ENCODE measurements around the gene PLD4. TPM values are rescaled to one million over a fixed set of nuclear protein-coding genes. Genes with fewer than 3 reads are reported as not detected.
"Not testable (repeated sequence)": the region's sequence is repeated elsewhere in the genome, so short reads cannot be mapped to it uniquely, and the experiment has no call there.

PLD4 gene
- total RNA-seq, 2 donors from 2014 or later, result 2.2 TPM; not detected in 1

DNA sequence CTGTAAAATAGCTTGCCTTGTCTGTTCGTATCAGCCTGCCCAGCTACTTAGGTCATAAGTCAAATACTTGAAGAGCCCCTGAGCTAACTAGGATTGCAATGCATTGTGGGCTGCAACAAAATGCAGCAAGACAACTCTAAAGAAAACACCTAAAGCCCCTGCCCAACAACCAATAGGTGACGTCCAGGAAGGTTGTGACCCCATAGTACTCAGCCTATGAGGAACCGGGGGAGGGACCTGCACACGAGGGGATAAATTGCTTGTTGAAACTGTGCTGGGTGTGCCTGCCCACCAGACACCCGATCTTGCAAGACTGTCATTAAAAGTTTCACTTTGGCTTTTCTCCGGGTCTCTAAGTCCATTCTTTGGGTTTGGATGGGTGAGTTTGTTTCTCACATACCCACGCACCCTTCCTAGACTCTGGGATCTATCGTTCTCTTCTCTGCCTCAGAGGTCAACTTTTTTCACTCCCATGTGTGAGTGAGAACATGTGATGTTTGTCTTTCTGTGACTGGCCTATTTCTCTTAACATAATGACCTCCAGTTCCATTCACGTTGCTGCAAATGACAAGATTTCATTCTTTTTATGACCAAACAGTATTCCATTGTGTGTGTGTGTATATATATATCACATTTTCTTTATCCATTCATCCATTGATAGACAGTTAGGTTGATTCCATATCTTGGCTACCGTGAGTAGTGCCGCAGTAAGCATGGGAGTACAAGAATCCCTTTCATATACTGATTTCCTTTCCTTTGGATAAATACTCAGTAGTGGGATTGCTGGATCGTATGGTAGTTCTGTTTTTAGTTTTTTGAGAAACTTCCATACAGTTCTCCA lies 5.3 kb upstream of the PLD4 start:
- DNase-seq; intact Hi-C loops (cut with DNase I, micrococcal nuclease); ATAC-seq: not testable (repeated sequence)

DNA sequence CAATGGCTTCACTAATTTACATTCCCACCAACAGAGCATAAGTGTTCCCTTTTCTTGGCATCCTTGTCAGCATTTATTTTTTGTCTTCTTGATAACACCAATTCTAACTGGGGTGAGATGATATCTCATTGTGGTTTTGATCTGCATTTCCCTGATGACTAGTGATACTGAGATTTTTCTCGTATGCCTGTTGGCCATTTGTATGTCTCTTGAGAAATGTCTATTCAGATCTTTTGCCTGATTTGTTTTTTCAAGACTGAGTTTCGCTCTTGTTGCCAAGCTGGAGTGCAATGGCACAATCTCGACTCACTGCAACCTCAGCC lies 4.7 kb upstream of the PLD4 start:
- no peak for DNase-seq
- intact Hi-C loops (cut with DNase I, micrococcal nuclease), result no loop called here
- no peak for ATAC-seq

DNA sequence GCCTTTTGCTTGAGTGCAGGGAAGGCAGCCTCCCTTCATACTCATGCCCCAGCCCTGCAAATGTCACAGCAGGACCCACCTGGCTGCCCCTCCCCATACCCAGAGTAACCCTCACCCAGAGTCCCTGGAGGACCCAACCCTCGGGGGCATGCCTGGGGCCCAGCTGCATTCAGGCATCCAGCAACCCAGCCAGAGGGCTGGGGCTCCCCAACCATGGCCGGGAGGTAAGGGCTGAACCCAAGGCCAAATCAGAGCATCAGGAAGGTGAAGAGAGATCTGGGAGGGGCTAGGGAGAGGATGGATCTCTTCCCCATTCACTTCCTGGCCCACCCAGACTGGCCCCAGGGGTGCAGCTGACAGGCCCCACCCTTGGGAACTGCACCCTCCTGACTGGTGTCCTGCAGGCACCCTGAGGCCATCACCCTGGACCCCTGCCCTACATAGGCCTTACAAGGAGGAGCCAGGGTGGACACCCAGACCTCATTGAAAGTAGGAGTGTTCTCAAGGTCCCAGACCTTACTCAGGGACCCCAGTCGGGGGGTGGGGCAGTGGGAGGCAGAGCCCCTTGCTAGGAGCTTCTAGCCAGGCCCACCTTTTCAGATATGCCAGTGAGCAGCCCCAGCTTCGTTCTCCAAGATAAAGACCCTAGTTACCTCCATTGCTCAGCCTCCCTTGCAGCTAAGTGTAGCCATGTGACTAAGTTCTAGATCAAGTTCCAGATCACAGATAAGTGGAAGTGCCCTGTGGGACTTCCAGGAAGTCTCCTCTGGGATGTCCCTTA lies 849 bp upstream of the PLD4 start:
- DNase-seq, result no peak
- no peak for ATAC-seq
- intact Hi-C loops (cut with DNase I, micrococcal nuclease), result no loop called here

DNA sequence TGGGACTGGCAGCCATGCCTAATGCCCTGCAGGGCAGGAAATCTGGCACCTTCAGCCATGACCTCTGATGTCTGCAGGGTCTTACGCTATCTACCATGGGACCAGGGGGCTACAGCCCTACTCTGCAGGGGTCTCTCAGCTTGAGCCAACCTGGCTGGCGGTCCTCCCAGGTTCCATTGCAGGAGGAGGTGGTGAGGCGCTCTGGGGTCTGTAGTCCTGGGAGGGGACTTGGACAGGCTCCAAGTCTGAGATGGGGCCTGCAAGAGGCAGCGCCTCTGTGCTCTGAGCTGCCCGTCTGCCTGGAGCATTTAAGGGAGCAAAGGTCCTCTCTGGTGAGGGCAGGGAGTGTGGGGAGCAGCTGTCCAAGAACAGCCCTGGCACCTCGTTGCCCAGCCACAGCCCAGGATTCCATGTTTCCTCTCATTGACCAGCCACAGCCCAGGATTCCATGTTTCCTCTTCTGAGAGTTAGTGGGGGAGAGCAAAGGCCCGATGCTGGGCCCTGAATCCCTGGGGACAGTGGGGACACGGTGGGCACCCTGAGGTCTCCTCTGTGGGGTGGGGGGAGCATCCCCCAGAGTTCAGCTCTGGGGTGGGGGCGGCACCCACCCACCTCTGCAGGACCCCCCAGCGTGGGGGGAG lies 655 bp downstream of the PLD4 start:
- intact Hi-C loops (cut with DNase I, micrococcal nuclease), result no loop called here
- no peak for DNase-seq
- no peak for ATAC-seq

DNA sequence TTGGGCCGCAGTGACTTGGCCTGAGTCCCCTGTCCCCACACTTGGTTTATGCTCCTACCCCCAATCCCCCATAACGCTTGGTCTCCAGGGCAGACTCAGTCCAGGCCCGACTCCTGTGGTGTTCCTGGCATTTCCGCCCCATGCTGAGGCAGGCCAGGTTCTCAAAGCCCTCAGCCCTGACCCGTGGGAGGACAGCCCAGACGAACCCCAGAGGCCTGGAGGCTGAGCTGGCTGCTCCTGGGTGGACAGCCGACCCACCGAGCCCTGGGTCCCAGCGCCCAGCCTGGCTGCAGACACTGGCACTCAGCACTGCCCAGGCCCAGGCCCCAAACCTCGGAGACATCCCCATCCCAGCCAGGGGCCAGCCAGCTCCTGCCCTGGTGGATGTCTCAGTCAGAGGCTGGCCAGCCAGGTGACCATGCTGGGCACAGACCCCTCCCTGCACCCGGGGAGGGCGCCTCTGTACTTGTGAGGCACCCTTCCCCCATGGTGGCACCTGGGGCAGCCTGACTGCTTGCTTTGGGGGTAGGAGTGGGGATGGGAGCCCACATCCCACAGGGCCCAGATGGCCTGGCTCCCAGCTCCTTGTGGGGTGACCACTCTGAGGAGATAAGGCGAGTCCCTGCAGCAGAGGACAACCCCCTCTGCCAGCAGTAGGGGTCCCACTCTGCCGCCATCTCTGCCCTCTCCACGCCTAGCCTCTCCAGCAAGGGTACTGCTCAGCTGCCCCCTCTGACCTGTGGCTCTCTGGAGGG lies 1.4 kb downstream of the PLD4 start:
- intact Hi-C loops (cut with DNase I, micrococcal nuclease), result no loop called here
- DNase-seq (no peak), ATAC-seq (no peak)

DNA sequence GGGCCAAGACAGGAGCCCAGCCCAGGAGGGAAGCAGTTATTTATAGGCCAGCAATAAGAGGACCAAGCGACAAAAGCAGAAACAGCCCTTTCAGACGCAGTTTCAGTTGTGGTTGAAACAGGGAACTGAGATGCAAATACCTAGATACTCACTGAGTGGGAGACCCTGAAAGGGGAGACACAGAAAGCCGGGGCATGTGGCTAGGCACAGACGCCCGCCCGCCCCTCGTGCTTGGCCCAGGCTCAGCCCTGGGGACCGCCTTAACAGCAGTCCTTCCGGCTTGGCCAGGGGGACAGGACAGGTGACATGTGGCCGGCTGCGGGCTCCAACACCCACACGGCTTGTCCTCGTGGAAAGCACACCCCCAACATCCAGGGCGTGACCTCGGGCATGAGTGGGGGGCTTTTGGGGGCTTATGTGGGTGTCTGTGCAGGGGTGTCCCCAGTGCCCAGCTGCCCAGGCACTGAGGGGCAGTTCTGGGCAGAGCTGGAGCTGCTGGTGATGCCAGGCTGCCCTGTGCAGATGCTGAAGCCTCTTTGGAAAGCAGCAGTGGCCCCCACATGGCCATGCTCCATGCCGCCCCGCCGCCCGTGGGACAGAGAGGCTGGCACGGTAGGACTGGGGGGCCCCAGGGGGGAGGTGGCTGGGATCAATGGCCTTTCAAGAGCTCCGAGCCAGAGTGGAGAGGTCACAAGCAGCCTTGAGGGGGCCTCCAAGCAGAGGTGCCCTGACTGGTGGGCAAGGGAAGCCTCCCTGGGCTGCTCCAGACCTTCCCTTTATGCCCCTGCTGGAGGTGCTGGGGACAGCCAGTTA lies 2.1 kb downstream of the PLD4 start:
- ATAC-seq (peak; percentile 11), DNase-seq (peak in 1 of 2 donors; percentile 28)

DNA sequence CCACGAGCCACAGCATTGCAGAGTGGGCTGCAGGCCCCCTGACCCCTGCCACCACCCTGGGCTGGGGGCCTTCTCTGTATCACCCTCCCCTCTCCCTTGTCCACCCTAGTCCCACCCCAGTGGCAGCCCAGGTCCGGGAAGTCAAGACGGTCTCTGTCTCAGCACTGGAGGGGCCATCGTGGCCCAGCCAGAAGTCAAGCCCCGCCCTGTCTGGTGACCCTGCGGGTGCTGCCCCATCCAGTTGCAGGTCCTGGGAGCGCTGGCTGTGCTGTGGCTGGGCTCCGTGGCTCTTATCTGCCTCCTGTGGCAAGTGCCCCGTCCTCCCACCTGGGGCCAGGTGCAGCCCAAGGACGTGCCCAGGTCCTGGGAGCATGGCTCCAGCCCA lies 2.7 kb downstream of the PLD4 start:
- ATAC-seq (no peak), DNase-seq (no peak)
- intact Hi-C loops (cut with DNase I, micrococcal nuclease), result no loop called here

More for the DNA sequence above, 2.1 kb downstream of the PLD4 start:
- intact Hi-C loops (cut with DNase I, micrococcal nuclease), result no loop called here

DNA sequence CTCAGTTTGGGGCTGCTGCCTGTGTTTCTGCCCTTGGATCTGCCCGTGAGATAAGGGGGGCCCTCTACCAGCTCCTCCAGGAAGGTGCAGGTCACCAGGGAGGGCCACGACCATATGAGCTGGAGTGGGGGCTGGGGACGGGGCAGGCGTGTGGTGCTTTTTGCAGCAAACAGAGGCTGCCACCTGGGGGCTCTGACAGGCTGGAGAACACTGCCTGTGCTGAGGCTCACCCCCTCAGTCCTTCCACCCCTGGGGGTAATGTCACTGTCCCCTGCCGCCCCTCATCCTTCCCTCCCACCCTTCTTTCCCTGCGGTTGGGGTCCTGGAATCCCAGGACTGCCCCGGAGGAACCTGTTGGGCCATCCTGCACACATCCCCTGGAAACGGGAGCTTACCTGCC lies 3.2 kb downstream of the PLD4 start:
- DNase-seq (no peak), ATAC-seq (no peak)
- intact Hi-C loops (cut with DNase I, micrococcal nuclease), result no loop called here

DNA sequence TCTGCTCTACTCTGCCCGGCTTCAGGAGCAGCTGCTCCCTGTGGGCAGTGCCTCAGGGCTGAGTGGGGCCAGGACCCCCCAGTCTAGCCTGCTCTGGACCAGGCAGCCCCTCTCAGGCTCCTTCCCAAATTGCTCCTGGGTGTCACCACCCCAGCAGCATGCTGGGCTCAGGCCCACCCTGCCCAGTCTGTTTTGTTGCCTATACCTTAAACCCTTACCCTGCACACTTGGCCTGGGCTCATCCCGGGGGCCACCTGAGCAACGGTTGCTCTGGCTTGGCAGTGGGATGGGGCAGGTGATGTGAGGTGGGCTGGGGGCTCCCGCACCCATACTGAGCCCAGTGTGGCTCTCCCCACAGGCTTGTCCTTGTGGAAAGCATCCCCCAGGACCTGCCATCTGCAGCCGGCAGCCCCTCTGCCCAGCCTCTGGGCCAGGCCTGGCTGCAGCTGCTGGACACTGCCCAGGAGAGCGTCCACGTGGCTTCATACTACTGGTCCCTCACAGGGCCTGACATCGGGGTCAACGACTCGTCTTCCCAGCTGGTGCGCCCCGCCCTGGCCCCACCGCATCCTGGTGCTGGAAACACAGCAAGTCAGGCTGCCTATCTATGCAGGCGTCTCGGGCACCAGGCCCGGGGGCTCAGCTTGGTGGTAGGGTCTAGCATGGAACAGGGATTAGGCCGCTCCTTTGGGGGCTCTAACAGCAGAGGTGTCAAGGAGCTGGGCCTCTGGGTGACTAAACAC lies 3.9 kb downstream of the PLD4 start:
- intact Hi-C loops (cut with DNase I, micrococcal nuclease), result no loop called here
- ATAC-seq, result no peak
- DNase-seq, result no peak

DNA sequence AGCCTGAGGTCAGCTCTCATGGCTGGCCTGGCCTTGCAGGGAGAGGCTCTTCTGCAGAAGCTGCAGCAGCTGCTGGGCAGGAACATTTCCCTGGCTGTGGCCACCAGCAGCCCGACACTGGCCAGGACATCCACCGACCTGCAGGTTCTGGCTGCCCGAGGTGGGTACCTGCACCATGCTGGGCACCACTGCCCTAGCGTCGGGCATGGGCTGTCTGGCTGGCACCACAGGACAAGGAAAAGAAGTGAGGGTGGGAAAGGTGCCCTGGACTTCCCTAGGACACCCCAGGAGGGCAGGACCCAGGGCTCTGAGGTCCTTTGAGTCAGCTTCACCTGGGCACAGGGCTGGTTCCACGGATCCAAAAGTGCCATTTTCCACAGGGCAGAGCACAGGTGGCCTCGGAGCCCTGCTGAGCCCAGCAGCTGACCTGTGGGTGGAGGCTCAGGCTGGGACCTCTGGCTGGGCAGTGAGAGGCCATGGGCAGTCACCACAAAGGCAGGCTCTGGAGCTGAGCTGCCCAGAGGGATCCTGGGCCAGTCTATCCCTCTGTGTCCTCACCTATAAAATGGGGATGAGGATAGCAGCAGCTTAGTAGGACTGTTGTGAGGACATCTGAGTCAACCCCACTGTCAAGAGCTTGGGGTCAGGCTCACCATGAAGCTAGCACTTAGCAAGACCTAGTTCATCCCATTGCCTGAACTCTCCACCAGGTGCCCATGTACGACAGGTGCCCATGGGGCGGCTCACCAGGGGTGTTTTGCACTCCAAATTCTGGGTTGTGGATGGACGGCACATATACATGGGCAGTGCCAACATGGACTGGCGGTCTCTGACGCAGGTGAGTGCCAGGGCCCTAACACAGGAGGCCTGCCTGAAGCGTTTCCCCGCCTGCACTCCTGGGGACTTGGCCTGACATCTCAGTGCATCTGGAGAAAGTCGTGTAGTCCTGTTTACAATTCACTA lies 4.9 kb downstream of the PLD4 start:
- intact Hi-C loops (cut with DNase I, micrococcal nuclease), result no loop called here
- DNase-seq, result peak in 1 of 2 donors; percentile 20
- ATAC-seq, result no peak

DNA sequence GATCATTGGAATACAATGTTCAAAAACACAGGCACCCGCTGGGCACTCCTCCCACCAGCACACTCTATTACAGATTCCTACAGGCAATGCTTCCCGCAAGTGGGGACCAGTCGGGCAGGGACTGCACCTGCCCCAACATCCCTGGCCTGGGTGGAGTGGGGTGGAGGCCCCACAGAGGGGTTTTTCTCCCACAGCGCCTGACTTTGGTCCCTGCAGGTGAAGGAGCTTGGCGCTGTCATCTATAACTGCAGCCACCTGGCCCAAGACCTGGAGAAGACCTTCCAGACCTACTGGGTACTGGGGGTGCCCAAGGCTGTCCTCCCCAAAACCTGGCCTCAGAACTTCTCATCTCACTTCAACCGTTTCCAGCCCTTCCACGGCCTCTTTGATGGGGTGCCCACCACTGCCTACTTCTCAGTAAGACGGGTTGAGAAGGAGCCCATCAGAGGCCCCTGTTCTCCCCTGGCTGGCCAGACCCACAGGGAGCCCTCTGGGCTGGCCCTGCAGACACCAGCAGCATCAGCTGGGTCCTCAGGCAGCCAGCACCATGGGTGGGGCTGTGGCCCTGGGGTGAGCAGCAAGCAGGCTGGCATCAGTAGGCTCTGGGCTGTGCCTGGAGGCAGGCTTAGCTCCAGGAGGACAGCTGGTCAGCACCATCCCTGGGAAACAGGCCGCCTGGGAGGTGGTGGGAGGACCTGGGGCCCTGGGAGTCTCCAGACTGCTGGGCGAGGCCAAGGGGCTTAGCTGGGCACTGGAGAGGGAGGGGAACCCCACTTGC lies 6.0 kb downstream of the PLD4 start:
- peak in 1 of 2 donors; percentile 21 for DNase-seq

DNA sequence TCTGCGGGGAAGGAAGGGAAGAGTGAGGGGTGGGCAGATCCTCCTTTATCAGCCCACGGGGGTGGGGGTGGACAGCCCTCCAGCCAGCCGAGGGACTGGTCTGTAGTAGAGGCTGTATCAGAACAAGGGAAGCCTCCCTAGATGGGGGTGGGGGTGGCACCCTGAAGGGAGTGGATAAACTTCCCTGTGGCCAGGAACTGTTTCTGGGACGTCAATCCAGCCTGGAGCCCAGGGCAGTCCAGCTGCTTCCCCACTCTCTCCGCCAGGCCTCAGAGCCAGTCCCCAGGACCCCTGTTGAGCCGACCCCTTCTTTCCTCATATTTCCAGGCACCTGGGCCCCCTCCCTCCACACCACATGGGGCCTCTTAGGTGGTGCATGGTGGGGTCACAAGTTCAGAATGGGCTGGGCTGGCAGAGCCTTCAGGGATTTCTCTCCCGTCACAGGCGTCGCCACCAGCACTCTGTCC lies 6.7 kb downstream of the PLD4 start:
- DNase-seq (peak in 1 of 2 donors; percentile 18), ATAC-seq (no peak)
- intact Hi-C loops (cut with DNase I, micrococcal nuclease), result no loop called here

More for the DNA sequence above, 6.0 kb downstream of the PLD4 start:
- intact Hi-C loops (cut with DNase I, micrococcal nuclease), result no loop called here
- ATAC-seq, result no peak

DNA sequence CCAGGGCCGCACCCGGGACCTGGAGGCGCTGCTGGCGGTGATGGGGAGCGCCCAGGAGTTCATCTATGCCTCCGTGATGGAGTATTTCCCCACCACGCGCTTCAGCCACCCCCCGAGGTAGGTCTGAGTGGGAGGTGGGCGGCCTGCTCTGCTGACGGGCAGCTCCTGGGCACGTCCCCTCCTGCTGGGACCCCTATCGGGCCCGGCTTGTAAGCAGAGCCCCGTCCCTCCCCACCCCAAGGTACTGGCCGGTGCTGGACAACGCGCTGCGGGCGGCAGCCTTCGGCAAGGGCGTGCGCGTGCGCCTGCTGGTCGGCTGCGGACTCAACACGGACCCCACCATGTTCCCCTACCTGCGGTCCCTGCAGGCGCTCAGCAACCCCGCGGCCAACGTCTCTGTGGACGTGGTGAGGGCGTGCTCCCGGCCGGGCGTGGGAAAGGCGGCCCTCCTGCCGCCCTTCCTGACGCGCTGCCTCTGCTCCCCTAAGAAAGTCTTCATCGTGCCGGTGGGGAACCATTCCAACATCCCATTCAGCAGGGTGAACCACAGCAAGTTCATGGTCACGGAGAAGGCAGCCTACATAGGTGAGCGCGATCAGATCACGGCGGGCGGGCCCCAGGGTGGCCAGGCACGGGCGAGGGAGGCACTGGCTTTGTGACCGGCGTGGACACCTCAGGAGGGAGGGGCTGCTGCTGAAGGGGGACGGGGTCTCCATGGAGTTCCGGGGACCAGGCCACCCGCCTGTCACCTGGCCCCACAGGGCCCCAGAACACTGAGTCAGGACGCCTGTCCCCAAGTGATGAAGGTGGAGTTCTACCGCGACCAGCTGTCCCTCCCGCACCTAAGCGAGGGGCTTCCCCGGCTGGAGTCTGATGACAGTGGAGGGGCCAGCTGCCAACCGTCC lies 7.3 kb downstream of the PLD4 start:
- ATAC-seq (no peak), DNase-seq (peak in 1 of 2 donors; percentile 20)
- intact Hi-C loops (cut with DNase I, micrococcal nuclease), result no loop called here

DNA sequence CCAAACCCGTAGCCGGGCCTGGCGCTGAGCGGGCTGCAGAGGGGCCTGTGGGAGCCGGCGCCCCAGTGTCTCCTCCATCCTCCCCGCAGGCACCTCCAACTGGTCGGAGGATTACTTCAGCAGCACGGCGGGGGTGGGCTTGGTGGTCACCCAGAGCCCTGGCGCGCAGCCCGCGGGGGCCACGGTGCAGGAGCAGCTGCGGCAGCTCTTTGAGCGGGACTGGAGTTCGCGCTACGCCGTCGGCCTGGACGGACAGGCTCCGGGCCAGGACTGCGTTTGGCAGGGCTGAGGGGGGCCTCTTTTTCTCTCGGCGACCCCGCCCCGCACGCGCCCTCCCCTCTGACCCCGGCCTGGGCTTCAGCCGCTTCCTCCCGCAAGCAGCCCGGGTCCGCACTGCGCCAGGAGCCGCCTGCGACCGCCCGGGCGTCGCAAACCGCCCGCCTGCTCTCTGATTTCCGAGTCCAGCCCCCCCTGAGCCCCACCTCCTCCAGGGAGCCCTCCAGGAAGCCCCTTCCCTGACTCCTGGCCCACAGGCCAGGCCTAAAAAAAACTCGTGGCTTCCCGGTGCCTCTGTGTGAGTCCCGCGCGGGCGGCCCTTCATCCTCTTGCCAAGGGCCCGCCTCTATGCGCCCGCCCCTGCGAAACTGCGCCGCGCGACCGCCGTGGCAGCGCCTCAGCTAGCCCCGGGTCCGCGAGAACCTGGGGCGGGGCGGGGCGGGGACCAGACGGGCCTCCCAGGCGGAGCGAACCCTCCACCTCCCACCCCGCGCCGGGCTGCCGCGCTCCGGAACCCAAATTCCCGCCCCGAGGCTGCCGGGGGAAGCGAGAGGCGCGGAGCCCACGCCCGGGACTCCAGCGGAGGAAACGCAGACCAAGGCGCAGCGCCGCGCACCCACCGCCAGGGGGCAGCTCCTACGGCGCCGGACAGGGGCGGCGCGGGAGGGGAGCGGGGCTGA lies 8.3 kb downstream of the PLD4 start:
- peak; percentile 64 to 86 for DNase-seq
- intact Hi-C loops (cut with DNase I, micrococcal nuclease), result no loop called here

More for the DNA sequence above, 8.3 kb downstream of the PLD4 start:
- peak; percentile 86 for ATAC-seq

All from left colon (tissue), 2 donors.